HG03457 (cell line): ENCODE data around the gene C15orf40.
"Not testable (repeated sequence)": the region's sequence is repeated elsewhere in the genome, so short reads cannot be mapped to it uniquely, and the experiment has no call there.

Source experiments
- ATAC-seq: cut with Tn5 transposase; IDR thresholded peaks from one replicate; pipeline ENCODE4 v1.9.1; 2021; ENCODE audit warnings: moderate number of reproducible peaks; ENCODE audit not compliant: unreplicated experiment

Gene C15orf40

GRCh38 chr15:83011271-83012075 lies at the start of gene C15orf40:
C15orf40 (minus strand) TSS chr15:83011639; CDS start chr15:83011607, 32 bp downstream.
- peak; percentile 77 for ATAC-seq

DNA sequence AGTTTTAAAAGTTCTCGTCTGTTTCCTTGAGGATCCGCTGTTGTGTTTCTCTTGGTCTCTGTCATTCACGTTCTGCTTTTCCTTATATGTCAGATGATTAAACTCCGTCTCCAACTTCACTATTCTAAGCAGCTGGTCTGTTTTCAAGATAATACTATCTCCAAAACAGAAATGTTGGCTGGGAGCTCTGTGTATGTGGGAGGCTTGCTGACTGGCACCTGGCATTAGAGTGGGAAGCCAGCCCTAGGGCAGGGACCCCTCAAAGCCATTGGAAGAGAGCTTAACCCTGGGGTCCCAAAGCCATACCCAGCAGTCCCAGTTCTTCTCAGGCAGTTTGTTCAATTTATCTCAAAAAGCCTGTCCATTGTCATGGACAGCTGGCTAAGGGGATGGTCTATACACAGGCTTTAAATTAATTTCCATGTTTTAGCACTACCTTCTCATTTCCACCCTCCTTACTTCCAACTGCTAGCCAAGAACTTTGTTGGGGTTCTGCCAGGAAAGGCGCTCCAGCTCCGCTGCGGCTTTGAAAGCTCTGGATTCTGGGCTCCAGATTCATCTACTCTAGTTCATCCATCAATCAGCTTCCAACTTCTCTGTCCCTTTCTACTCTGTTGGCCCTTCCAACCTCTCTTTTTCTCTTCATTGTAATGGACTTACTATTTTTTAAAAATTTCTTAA lies 46.4 kb upstream of the C15orf40 start:
- no peak for ATAC-seq

- ATAC-seq, result no peak
Observed at GRCh38 chr15:83057002-83057401, 45.6 kb upstream of the C15orf40 start.

DNA sequence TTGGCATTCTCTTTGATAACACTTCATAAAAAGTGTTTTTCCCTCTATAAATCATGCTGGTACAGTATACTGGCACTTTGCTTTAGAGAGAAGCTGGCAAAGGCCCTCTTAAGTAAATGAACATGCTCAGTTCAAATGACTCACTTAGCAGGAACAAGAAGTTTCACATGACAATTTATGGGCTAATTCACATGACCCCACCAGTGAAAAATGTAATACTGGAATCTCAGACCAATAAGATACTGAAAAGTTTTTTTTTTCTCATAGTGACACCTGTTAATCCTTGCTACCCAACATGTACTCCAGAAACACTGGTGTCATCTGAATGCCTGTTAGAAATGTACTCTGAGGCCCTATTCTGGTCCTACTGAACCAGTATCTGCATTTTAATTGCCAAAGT lies 41.7 kb upstream of the C15orf40 start:
- no peak for ATAC-seq

DNA sequence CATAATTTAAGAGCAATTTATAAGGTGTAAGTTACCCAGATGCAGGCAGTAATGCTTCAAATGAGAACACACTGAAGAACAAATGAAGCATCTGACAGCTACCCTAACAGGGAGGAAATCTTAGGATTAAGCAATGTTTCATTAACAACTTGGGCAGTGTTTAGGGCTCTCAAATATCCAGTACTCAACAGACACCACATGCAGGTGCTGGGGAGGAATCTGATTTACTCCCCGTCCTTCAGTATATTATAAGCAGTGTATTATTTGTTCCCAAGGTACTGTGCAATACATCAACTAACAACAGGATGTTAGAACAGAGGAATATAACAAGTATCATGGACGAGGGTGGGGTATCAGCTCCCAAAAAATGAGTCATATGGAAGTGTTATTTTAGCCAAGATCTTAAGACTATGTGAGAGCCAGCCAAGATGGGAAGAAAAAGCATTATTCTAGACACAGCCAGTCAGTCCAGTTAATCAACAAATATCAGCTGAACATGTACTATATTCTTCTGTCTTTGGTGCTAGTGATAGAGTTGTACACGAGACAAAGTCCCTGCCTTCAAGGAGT lies 35.2 kb upstream of the C15orf40 start:
- no peak for ATAC-seq

- no peak for ATAC-seq
Observed at GRCh38 chr15:83044156-83044555, 32.7 kb upstream of the C15orf40 start.

GRCh38 chr15:83039206-83039605 lies 27.8 kb upstream of the C15orf40 start:
- no peak for ATAC-seq

- no peak for ATAC-seq
Observed at GRCh38 chr15:83036253-83036652, 24.8 kb upstream of the C15orf40 start.

GRCh38 chr15:83031234-83031633 lies 19.8 kb upstream of the C15orf40 start:
- not testable (repeated sequence) for ATAC-seq

- no peak for ATAC-seq
Observed at GRCh38 chr15:83030021-83030420, 18.6 kb upstream of the C15orf40 start.

DNA sequence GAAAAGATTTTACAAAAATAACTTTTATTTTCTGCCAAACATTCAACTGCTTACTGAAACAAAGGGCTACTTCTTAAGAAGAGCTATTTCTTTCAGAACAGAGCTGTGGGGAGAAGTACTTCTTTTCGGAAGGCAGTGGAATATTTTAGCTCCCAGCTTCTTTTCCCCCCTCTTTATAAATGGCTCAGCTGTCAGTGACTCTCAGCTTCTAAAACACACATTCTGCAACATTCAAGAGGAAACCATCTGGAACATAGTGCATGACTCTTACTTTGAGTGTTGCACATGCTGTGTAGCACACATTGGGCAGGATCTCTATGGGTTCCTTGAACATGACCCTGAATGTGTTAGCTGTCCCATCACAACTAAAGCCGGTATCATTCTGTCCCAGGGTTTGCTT lies 7.0 kb upstream of the C15orf40 start:
- ATAC-seq, result no peak

DNA sequence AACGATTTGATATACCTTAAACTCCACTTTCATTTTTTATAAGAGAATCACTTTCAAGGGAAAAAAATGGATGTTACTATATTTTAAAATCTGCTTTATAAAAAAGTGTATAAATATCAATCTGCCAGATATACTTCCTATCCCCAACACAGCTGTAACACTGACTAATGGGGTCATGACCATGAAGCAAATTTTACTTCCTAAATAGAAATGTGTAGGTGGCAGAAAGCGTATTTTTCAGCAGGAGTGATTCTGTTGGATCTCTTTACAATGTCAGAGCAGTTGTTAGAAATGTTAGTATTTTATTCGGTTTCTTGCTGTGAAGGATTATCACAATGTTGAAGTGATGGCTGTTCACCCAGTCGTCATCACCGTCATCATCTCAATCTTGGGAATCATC lies 5.5 kb upstream of the C15orf40 start:
- no peak for ATAC-seq

DNA sequence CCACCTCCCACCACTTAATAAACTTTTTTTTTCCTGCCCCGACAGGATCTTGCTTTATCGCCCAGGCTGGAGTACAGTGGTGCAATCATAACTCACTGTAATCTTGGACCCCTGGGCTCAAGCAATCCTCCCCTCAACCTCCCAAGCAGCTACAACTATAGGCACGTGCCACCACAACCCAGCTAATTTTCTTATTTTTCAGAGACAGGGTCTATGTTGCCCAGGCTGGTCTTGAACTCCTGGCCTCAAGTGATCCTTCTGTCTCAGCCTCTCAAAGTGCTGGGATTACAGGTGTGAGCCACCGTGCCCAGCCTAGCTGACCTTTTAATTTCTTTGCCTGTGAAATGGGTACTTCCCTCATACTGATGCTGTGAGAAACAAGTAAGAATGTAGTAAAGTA lies 3.9 kb upstream of the C15orf40 start:
- ATAC-seq, result no peak

DNA sequence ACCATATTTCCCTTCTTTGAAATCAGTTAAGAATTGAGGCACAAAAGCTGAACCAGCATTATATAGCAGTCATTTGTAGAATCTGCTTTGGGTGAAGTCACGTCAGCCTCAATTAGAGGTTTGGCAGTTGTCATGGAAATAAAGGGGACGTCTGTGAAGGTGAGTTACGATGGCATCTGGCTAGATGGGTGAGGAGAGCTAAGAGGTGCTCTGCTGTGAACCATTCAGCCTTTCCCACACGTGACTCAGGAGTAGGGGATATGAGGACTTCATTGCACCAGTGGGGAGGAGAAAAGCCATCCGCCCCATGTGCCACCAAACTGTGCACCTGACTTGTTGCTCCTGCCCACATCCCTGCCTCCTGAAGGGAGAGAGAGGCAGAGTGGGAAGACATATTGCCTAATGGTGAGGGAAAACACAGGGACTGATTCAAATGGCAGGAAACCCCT lies 2.8 kb upstream of the C15orf40 start:
- ATAC-seq, result no peak

DNA sequence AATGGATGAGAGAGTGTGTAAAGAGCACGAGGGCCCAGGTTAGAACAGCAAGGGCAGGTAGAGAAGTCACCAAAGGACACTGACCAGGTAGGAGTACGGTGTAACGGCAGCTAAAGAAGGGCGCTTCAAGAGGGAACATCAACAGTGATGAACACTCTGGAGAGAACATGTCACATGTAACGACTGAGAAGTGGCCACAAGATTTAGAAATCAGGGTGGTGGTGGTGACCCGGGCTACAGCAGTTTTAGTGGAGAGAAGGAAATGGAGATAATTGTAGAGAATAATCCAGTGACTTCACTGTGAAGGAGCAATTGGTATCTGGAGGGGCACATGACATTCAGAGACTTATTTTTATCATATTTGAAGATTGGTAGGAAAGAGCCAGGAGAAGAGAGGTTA lies 1.2 kb upstream of the C15orf40 start:
- no peak for ATAC-seq

DNA sequence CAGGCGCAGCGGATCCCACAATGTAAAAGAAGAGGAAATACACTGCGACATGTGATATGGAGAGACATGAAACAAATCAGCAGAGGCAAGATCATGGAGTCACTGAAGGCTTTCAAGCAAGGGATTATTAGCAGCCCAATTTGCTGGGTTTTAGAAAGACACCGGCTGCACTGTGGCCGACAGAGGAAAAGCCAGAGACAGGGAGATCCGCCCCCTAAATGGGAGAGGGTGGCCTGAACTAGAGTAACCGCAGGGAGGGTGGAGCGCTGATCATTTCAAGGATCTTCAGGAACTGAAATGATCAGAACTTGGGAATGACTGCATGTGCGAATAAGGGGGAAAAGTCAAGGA lies 612 bp upstream of the C15orf40 start:
- ATAC-seq, result no peak

GRCh38 chr15:83010709-83011270 lies 649 bp downstream of the C15orf40 start:
- ATAC-seq, result peak; percentile 35

- ATAC-seq, result not testable (repeated sequence)
Observed at GRCh38 chr15:83000672-83001031, 10.8 kb downstream of the C15orf40 start.

- ATAC-seq, result peak; percentile 74
Observed at GRCh38 chr15:82999905-83000671, 11.4 kb downstream of the C15orf40 start.

DNA sequence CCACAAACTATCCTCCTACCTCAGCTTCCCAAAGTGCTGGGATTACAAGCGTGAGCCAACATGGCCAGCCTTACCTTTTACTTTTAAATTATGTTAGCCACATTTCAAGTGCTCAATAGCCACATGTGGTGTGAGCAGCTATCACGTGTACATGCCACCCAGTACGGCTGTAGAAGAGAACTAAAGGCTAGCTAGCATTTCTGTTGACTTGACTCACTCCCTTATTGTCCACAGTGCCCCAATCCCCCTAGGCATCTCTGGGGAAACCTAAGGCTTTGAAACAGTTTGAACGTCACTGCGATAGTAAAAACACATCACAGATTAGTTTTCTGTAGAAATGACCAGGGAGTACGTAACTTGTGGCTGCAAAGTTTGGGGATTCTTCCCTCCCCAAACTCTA lies 12.0 kb downstream of the C15orf40 start:
- ATAC-seq, result no peak

- no peak for ATAC-seq
Observed at GRCh38 chr15:82995938-82996337, 15.5 kb downstream of the C15orf40 start.
